ENCODE measurements around the gene SLC6A20. TPM values are rescaled to one million over a fixed set of nuclear protein-coding genes. Genes with fewer than 3 reads are reported as not detected.

Gene SLC6A20
- total RNA-seq, 5 donors from 2014 or later (not counting 1 experiment from before 2014, with no cell fraction given) = 0.12 to 0.44 (median 0.24) TPM; not detected in 1

- no peaks in the 10 kb centered on the region for H3K36me3 ChIP-seq (ENCODE audit: control insufficient read depth in 2 of 2, extremely low read depth in 1 of 2, insufficient read depth in 1 of 2, low read length in 1 of 2)
- H3K4me3 ChIP-seq (ENCODE audit: control insufficient read depth in 1 of 2, extremely low read depth in 1 of 2, low read length in 1 of 2) = no peak overlapping the region
- Mint-ChIP-seq H3K36me3 (peaks cover under 1% of the 10 kb centered on the region), H3K27me3 (peaks cover 0 to 1% of the 10 kb centered on the region in 2 donors), H3K27ac (no peak overlapping the region), H3K4me3 (no peak overlapping the region), H3K4me1 (peaks cover 7 to 13% (median 12%) of the 10 kb centered on the region in 3 donors), H3K9me3 (no peaks in the 10 kb centered on the region)
- ChIA-PET CTCF (no interaction called here), POLR2A (no interaction called here)
- no CpG with 5 or more reads among the region's 3 CpGs for WGBS (ENCODE audit: insufficient coverage)
- DNase-seq (no peak), ATAC-seq (replicated peaks in 1 of 4) (no peak)
- no peaks in the 10 kb centered on the region for H3K9me3 ChIP-seq
- no peak overlapping the region for H3K27ac ChIP-seq (ENCODE audit: low read length)
- H3K4me1 ChIP-seq (ENCODE audit: control insufficient read depth in 1 of 2, extremely low read depth in 1 of 2, insufficient read depth in 2 of 2, low read length in 2 of 2) = no peaks in the 10 kb centered on the region
- H3K27me3 ChIP-seq (replicated peaks in 1 of 2; ENCODE audit: control insufficient read depth in 2 of 2, extremely low read depth in 1 of 2, insufficient read depth in 2 of 2, low read length in 1 of 2) = no peaks in the 10 kb centered on the region
Measured at GRCh38 chr3:45806072-45806471, 9.7 kb upstream of the SLC6A20 start.

GRCh38 chr3:45803252-45803935 lies 7.1 kb upstream of the SLC6A20 start:
- H3K27ac Mint-ChIP-seq = no peak overlapping the region
- peaks cover 5 to 22% of the 10 kb centered on the region in 2 donors for H3K27me3 Mint-ChIP-seq
- Histone ChIP-seq H3K27me3 (replicated peaks in 1 of 2; ENCODE audit: control insufficient read depth in 2 of 2, extremely low read depth in 1 of 2, insufficient read depth in 2 of 2, low read length in 1 of 2) (peaks cover 0 to 13% of the 10 kb centered on the region in 2 experiments), H3K27ac (ENCODE audit: low read length) (no peak overlapping the region), H3K4me1 (ENCODE audit: control insufficient read depth in 1 of 2, extremely low read depth in 1 of 2, insufficient read depth in 2 of 2, low read length in 2 of 2) (no peaks in the 10 kb centered on the region), H3K9me3 (no peaks in the 10 kb centered on the region), H3K4me3 (ENCODE audit: control insufficient read depth in 1 of 2, extremely low read depth in 1 of 2, low read length in 1 of 2) (no peak overlapping the region), H3K36me3 (ENCODE audit: control insufficient read depth in 2 of 2, extremely low read depth in 1 of 2, insufficient read depth in 1 of 2, low read length in 1 of 2) (no peaks in the 10 kb centered on the region)
- CTCF ChIA-PET = no interaction called here
- H3K4me3 Mint-ChIP-seq = no peak overlapping the region
- peaks cover 7 to 13% (median 12%) of the 10 kb centered on the region in 3 donors for H3K4me1 Mint-ChIP-seq
- POLR2A ChIA-PET = no interaction called here
- WGBS (ENCODE audit: insufficient coverage) = 96% methylated on average over 3 of the region's 5 CpGs
- H3K9me3 Mint-ChIP-seq = no peaks in the 10 kb centered on the region
- no peaks in the 10 kb centered on the region for H3K36me3 Mint-ChIP-seq
- DNase-seq (no peak), ATAC-seq (replicated peaks in 1 of 4) (no peak)

DNA sequence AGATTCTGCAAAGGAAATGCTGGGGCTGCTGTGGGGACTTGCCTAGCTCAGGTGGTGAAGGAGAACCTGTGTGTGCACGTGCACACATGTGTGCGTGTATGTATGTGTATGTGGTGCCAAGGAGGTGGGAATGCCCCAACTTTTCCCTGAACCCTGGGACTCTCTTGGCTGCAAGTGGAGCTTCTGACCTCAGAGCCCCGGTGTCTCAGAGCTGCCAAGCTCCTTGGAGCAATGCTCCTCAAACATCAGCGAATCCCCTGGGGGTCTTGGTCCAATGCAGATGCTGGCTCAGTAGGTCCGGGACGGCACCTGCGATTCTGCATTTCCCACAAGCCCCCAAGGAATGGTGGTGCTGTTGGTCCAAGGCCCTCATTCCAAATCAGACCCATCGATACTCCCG lies 5.8 kb upstream of the SLC6A20 start:
- peaks cover 9 to 30% of the 10 kb centered on the region in 2 donors for H3K27me3 Mint-ChIP-seq
- no peaks in the 10 kb centered on the region for H3K4me1 ChIP-seq (ENCODE audit: control insufficient read depth in 1 of 2, extremely low read depth in 1 of 2, insufficient read depth in 2 of 2, low read length in 2 of 2)
- H3K36me3 Mint-ChIP-seq = no peaks in the 10 kb centered on the region
- ATAC-seq (replicated peaks in 1 of 4) (no peak), DNase-seq (no peak)
- peaks cover 7 to 14% (median 12%) of the 10 kb centered on the region in 3 donors for H3K4me1 Mint-ChIP-seq
- H3K4me3 ChIP-seq (ENCODE audit: control insufficient read depth in 1 of 2, extremely low read depth in 1 of 2, low read length in 1 of 2) = no peak overlapping the region
- POLR2A ChIA-PET = interaction anchor here in 1 of 2 donors (0.6 kb wide), 1 partner anchor 370 kb away, joined by 5 read pairs; no protein-coding TSS in a partner anchor
- no peak overlapping the region for H3K4me3 Mint-ChIP-seq
- 87% methylated on average over 5 of the region's 9 CpGs for WGBS (ENCODE audit: insufficient coverage)
- no peaks in the 10 kb centered on the region for H3K9me3 Mint-ChIP-seq
- no peak overlapping the region for H3K27ac ChIP-seq (ENCODE audit: low read length)
- no peaks in the 10 kb centered on the region for H3K9me3 ChIP-seq
- H3K27me3 ChIP-seq (replicated peaks in 1 of 2; ENCODE audit: control insufficient read depth in 2 of 2, extremely low read depth in 1 of 2, insufficient read depth in 2 of 2, low read length in 1 of 2) = peaks cover 3 to 15% of the 10 kb centered on the region in 2 experiments
- H3K36me3 ChIP-seq (ENCODE audit: control insufficient read depth in 2 of 2, extremely low read depth in 1 of 2, insufficient read depth in 1 of 2, low read length in 1 of 2) = no peaks in the 10 kb centered on the region
- CTCF ChIA-PET = no interaction called here
- H3K27ac Mint-ChIP-seq = no peak overlapping the region

DNA sequence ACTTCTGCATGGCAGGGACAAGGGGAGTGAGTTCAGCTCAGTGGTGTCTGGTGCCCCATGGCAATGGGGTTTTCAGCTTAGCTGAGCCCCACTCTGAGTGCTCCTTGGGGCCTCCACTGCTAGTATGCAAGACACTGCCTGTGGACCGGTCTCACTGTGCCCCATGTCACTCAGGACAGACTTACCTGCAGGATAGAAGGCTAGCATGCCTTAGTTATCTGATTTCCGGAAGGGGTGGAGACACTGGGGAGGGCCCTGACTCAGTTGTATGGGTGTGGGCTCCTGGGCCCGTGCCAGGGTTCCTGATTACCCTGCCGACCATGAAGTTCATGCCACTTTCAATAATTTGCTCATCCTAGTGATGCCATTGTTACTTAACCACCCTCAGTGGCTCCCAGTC lies 4.3 kb upstream of the SLC6A20 start:
- POLR2A ChIA-PET = no interaction called here
- ATAC-seq (replicated peaks in 1 of 4) (no peak), DNase-seq (no peak)
- WGBS (ENCODE audit: insufficient coverage) = 100% methylated on average over 1 of the region's 4 CpGs
- Mint-ChIP-seq H3K4me1 (peaks cover 9 to 13% (median 12%) of the 10 kb centered on the region in 3 donors), H3K9me3 (no peaks in the 10 kb centered on the region), H3K27me3 (peaks cover 18 to 40% of the 10 kb centered on the region in 2 donors), H3K27ac (no peak overlapping the region), H3K4me3 (no peak overlapping the region), H3K36me3 (no peaks in the 10 kb centered on the region)
- Histone ChIP-seq H3K9me3 (no peaks in the 10 kb centered on the region), H3K4me1 (ENCODE audit: control insufficient read depth in 1 of 2, extremely low read depth in 1 of 2, insufficient read depth in 2 of 2, low read length in 2 of 2) (peaks cover 0 to 12% of the 10 kb centered on the region in 2 experiments), H3K27ac (ENCODE audit: low read length) (no peak overlapping the region), H3K36me3 (ENCODE audit: control insufficient read depth in 2 of 2, extremely low read depth in 1 of 2, insufficient read depth in 1 of 2, low read length in 1 of 2) (no peaks in the 10 kb centered on the region), H3K27me3 (replicated peaks in 1 of 2; ENCODE audit: control insufficient read depth in 2 of 2, extremely low read depth in 1 of 2, insufficient read depth in 2 of 2, low read length in 1 of 2) (peaks cover 5 to 29% of the 10 kb centered on the region in 2 experiments), H3K4me3 (ENCODE audit: control insufficient read depth in 1 of 2, extremely low read depth in 1 of 2, low read length in 1 of 2) (no peak overlapping the region)
- CTCF ChIA-PET = no interaction called here

DNA sequence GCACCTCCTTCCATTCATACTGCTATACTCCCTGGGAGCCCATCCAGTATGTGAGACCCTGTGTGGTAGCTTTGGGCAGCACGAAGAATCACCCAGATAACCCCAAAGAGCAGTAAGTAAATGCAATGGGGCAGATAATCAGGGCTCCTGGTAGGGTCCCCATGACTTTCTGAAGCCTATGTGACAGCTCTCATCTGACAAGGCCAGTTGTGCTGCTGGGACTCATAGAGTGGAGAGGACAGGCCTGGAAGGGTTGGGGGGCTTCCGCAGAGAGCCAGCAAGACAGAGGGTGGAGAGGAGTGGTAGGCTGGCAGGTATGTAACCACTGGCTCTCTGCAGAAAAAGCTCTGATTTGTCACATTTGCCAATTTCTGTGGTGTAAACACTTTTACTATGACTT lies 3.2 kb upstream of the SLC6A20 start:
- no peak overlapping the region for H3K4me3 ChIP-seq (ENCODE audit: control insufficient read depth in 1 of 2, extremely low read depth in 1 of 2, low read length in 1 of 2)
- no peak for ATAC-seq (replicated peaks in 1 of 4)
- no peaks in the 10 kb centered on the region for H3K9me3 Mint-ChIP-seq

DNA sequence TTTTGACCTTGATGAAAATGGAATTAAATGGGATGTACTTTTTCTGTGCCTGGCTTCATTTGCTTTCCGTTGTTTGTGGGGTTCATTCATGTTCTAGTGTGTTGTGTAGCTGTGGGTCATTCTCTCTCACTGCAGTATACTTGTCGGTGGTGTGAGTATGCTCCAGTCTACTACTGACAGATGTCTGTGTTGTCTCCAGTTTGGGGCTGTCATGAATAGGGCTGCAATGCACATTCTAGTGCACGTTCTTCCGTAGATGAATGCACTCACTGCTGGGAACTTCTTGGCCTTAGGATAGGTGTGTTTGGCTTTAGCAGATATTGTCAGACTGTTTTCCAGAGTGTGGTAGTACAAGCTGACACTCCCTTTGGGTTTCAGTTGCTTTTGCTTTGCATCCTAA lies 1.7 kb upstream of the SLC6A20 start:
- Histone ChIP-seq H3K9me3 (no peaks in the 10 kb centered on the region), H3K27me3 (replicated peaks in 1 of 2; ENCODE audit: control insufficient read depth in 2 of 2, extremely low read depth in 1 of 2, insufficient read depth in 2 of 2, low read length in 1 of 2) (peaks cover 7 to 39% of the 10 kb centered on the region in 2 experiments), H3K36me3 (ENCODE audit: control insufficient read depth in 2 of 2, extremely low read depth in 1 of 2, insufficient read depth in 1 of 2, low read length in 1 of 2) (no peaks in the 10 kb centered on the region), H3K4me1 (ENCODE audit: control insufficient read depth in 1 of 2, extremely low read depth in 1 of 2, insufficient read depth in 2 of 2, low read length in 2 of 2) (peaks cover 0 to 15% of the 10 kb centered on the region in 2 experiments), H3K27ac (ENCODE audit: low read length) (no peak overlapping the region), H3K4me3 (ENCODE audit: control insufficient read depth in 1 of 2, extremely low read depth in 1 of 2, low read length in 1 of 2) (no peak overlapping the region)
- Mint-ChIP-seq H3K27me3 (peaks cover 40 to 63% of the 10 kb centered on the region in 2 donors), H3K27ac (no peak overlapping the region), H3K4me3 (no peak overlapping the region), H3K9me3 (no peaks in the 10 kb centered on the region), H3K36me3 (no peaks in the 10 kb centered on the region), H3K4me1 (peaks cover 13 to 17% (median 16%) of the 10 kb centered on the region in 3 donors)
- ATAC-seq (replicated peaks in 1 of 4) (no peak), DNase-seq (no peak)
- ChIA-PET CTCF (no interaction called here), POLR2A (no interaction called here)
- 83% methylated on average over 4 of the region's 4 CpGs for WGBS (ENCODE audit: insufficient coverage)

More for the DNA sequence above, 3.2 kb upstream of the SLC6A20 start:
- Mint-ChIP-seq H3K36me3 (no peaks in the 10 kb centered on the region), H3K4me3 (no peak overlapping the region), H3K27me3 (peaks cover 28 to 50% of the 10 kb centered on the region in 2 donors), H3K27ac (no peak overlapping the region), H3K4me1 (peaks cover 13 to 17% (median 16%) of the 10 kb centered on the region in 3 donors)
- WGBS (ENCODE audit: insufficient coverage) = 100% methylated on average over 1 of the region's 2 CpGs
- ChIA-PET POLR2A (no interaction called here), CTCF (interaction anchor here (0.5 to 0.6 kb wide), 2 partner anchors 11 to 26 kb away, joined by 4 read pairs; no protein-coding TSS in a partner anchor)
- Histone ChIP-seq H3K27ac (ENCODE audit: low read length) (no peak overlapping the region), H3K4me1 (ENCODE audit: control insufficient read depth in 1 of 2, extremely low read depth in 1 of 2, insufficient read depth in 2 of 2, low read length in 2 of 2) (peaks cover 0 to 15% of the 10 kb centered on the region in 2 experiments), H3K9me3 (no peaks in the 10 kb centered on the region), H3K36me3 (ENCODE audit: control insufficient read depth in 2 of 2, extremely low read depth in 1 of 2, insufficient read depth in 1 of 2, low read length in 1 of 2) (no peaks in the 10 kb centered on the region), H3K27me3 (replicated peaks in 1 of 2; ENCODE audit: control insufficient read depth in 2 of 2, extremely low read depth in 1 of 2, insufficient read depth in 2 of 2, low read length in 1 of 2) (peaks cover 7 to 32% of the 10 kb centered on the region in 2 experiments)
- DNase-seq = no peak
